RWPE2 (cell line): ENCODE measurements around the gene PRRC2A.

Experiments
- ATAC-seq: fragments of 200-7000 bp; cut with Tn5 transposase; 3 replicates; pipeline ENCODE4 v1.9.1; 2021; ENCODE audit warnings: low read depth
- DNase-seq: peaks from one replicate; pipeline ENCODE4 v3.0.0-alpha.2; 2020; ENCODE audit warnings: low spot score
- H3K27ac ChIP-seq: fragments of 450-650 bp; 2 replicates; pipeline ENCODE4 v1.5.1; 2017; ENCODE audit warnings: mild to moderate bottlenecking; ENCODE audit not compliant: poor library complexity, severe bottlenecking
- H3K27me3 ChIP-seq: fragments of 250-450 bp; sonication (Bioruptor Pico); 2 replicates; pipeline ENCODE4 v1.5.1; 2021; ENCODE audit warnings: mild to moderate bottlenecking, moderate library complexity; ENCODE audit not compliant: insufficient read depth, poor library complexity, severe bottlenecking
- H3K36me3 ChIP-seq: fragments of 250-450 bp; sonication (Bioruptor Pico); 2 replicates; pipeline ENCODE4 v1.5.1; 2020; ENCODE audit warnings: low read depth, mild to moderate bottlenecking, moderate library complexity
- H3K4me1 ChIP-seq: fragments of 250-450 bp; sonication (Bioruptor Pico); 2 replicates; pipeline ENCODE4 v1.5.1; 2021; ENCODE audit warnings: mild to moderate bottlenecking, moderate library complexity; ENCODE audit not compliant: insufficient read depth, poor library complexity, severe bottlenecking
- H3K4me3 ChIP-seq: fragments of 250-450 bp; sonication (Bioruptor Pico); 2 replicates; pipeline ENCODE4 v1.5.1; 2021; ENCODE audit warnings: mild to moderate bottlenecking, moderate library complexity; ENCODE audit not compliant: severe bottlenecking
- H3K9me3 ChIP-seq: fragments of 250-450 bp; sonication (Bioruptor Pico); 2 replicates; pipeline ENCODE4 v1.5.1; 2021; ENCODE audit warnings: mild to moderate bottlenecking, moderate library complexity; ENCODE audit not compliant: severe bottlenecking
- TF ChIP-seq, protein P1 (sequence below): fragments of 450-650 bp; IDR thresholded peaks from one replicate; pipeline ENCODE4 v1.5.1; 2017; ENCODE audit warnings: mild to moderate bottlenecking, moderate library complexity; ENCODE audit not compliant: poor library complexity, severe bottlenecking

PRRC2A gene

DNA sequence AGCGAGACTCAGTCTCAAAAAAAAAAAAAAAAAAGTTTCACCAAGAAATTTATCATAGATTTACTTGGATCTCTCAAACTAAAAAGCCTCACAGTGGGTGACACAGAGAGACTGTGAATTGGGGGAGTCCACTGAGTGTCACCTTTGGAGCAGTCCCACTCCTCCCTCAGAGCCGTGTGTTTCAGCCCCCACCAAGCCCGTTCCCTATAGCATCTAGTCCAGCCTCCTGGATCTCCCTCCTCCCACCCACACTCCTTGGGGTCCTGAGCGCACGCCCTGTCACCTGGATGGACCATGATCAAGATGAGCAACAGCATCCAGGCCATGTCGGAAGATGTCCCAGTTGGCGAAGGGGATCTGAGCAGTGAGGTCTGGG, 28.1 kb upstream of the PRRC2A start:
- no peaks in the 10 kb centered on the region for H3K9me3 ChIP-seq
- TF ChIP-seq, protein P1, sequence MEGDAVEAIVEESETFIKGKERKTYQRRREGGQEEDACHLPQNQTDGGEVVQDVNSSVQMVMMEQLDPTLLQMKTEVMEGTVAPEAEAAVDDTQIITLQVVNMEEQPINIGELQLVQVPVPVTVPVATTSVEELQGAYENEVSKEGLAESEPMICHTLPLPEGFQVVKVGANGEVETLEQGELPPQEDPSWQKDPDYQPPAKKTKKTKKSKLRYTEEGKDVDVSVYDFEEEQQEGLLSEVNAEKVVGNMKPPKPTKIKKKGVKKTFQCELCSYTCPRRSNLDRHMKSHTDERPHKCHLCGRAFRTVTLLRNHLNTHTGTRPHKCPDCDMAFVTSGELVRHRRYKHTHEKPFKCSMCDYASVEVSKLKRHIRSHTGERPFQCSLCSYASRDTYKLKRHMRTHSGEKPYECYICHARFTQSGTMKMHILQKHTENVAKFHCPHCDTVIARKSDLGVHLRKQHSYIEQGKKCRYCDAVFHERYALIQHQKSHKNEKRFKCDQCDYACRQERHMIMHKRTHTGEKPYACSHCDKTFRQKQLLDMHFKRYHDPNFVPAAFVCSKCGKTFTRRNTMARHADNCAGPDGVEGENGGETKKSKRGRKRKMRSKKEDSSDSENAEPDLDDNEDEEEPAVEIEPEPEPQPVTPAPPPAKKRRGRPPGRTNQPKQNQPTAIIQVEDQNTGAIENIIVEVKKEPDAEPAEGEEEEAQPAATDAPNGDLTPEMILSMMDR, result no peak
- no peak overlapping the region for H3K27ac ChIP-seq
- H3K36me3 ChIP-seq, result no peaks in the 10 kb centered on the region
- no peaks in the 10 kb centered on the region for H3K27me3 ChIP-seq
- DNase-seq (no peak), ATAC-seq (no peak)
- H3K4me1 ChIP-seq, result no peaks in the 10 kb centered on the region
- no peak overlapping the region for H3K4me3 ChIP-seq

DNA sequence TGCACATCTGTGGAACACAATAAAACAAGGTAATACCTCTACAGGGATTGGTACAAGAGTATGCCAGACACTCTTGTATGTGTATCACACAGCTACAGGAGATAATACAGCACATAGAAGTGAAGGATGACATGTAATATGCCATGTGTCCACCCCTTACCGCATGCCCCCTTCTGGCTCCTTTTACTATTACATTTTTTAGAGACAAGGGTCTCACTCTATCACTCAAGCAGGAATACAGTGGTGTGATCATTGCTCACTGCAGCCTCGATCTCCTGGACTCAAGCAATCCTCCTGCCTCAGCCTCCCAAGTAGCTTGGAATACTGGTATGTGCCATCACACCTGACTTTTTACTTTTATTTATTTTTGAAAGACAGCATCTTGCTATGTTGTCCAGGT, 23.5 kb upstream of the PRRC2A start:
- no peaks in the 10 kb centered on the region for H3K36me3 ChIP-seq
- DNase-seq, result no peak
- ATAC-seq, result peak; percentile 80
- H3K4me1 ChIP-seq, result no peaks in the 10 kb centered on the region
- no peak overlapping the region for H3K4me3 ChIP-seq
- H3K27ac ChIP-seq, result no peak overlapping the region
- no peaks in the 10 kb centered on the region for H3K27me3 ChIP-seq
- TF ChIP-seq, protein P1, result peak; percentile 51
- H3K9me3 ChIP-seq, result no peaks in the 10 kb centered on the region

DNA sequence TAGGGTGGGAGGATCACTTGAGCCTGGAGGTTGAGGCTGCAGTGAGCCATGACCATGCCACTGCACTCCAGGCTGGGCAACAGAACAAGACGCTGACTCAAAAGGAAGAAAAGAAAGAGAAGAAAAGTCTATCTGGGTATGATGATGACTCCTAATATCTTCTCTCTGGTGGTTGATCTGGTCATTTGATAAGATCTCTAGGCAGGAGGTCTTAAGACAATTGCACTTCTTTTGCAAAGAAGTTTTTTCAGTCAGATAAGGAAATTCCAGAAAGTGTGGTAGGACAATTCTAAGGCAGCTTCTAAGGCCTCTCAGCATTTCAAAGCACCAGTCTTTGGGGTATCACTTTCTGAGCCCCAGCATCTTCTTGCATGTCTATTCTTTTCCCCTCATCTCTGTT, 13.2 kb upstream of the PRRC2A start:
- no peaks in the 10 kb centered on the region for H3K9me3 ChIP-seq
- ATAC-seq, result no peak
- TF ChIP-seq, protein P1, result no peak
- no peak overlapping the region for H3K27ac ChIP-seq
- no peak for DNase-seq
- H3K27me3 ChIP-seq, result no peaks in the 10 kb centered on the region
- no peaks in the 10 kb centered on the region for H3K36me3 ChIP-seq
- no peaks in the 10 kb centered on the region for H3K4me1 ChIP-seq
- H3K4me3 ChIP-seq, result no peak overlapping the region

DNA sequence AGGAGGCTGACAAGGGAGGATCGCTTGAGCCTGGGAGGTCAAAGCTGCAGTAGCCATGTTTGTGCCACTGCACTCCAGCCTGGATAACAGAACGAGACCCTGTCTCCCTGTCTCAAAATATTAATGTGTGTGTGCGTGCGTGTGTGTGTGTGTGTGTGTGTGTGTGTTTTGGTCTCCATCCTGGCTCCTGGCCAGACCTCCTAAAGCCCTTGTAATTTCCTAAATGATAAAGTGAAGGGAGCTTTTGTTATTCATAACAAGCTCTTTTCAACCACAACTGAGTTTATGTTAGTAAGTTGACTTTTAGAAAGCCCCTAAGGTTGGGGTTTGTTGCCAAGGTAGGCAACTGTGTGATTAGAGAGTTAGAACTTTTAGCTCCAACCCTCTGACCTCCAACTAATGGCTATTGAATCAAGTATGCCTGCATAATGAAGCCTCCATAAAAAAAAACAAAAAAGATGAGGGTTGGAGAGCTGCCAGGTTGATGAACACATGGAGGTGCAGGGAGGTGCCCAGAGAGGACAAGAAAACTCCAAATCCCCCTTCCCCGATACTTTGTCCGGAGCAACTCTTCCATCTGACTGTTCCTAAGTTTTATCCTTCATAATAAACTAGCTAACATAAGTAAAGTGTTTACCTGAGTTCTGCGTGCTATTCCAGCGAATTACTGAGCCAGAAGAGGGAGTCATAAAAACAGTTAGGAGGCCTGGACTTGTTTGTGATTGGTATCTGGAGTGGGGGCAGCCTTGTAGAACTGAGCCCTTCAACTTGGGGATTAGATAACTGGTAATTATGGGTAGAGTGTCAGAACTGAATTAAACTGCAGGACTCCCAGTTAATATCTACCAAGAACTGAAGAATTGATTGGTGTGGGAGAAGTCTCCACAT, 10.8 kb upstream of the PRRC2A start:
- Histone ChIP-seq H3K9me3 (no peaks in the 10 kb centered on the region), H3K4me1 (no peaks in the 10 kb centered on the region), H3K27me3 (no peaks in the 10 kb centered on the region), H3K27ac (no peak overlapping the region), H3K4me3 (no peak overlapping the region), H3K36me3 (no peaks in the 10 kb centered on the region)
- no peak for DNase-seq
- no peak for ATAC-seq
- TF ChIP-seq, protein P1, result no peak

DNA sequence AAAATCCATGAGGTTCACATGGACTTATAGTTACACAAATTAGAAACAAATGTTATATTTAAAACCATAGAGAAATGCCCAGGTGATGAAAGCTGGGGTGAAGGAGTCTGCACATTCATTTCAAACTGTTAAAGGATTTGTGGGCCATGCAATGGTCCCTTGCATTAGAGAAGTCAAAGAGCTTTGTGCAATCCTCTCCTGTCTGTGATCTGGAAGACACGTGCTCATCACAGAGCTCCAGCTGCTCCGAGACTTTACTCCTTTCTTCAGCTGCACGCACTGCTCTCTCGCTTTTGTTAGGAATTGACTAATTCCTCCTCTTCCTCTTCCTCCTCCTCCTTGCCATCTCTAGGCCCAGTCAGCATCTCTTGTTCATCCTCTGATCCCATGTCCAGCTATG, 9.5 kb upstream of the PRRC2A start:
- Histone ChIP-seq H3K4me1 (no peaks in the 10 kb centered on the region), H3K27ac (no peak overlapping the region), H3K4me3 (no peak overlapping the region), H3K27me3 (no peaks in the 10 kb centered on the region), H3K36me3 (no peaks in the 10 kb centered on the region), H3K9me3 (no peaks in the 10 kb centered on the region)
- ATAC-seq (no peak), DNase-seq (no peak)
- TF ChIP-seq, protein P1, result no peak
